GM19397 (cell line): ENCODE measurements around the gene KSR1.

Experiments used
- ATAC-seq: cut with Tn5 transposase; IDR thresholded peaks from one replicate; pipeline ENCODE4 v1.9.1; 2021; ENCODE audit warnings: mild to moderate bottlenecking, moderate library complexity; ENCODE audit not compliant: unreplicated experiment

The KSR1 gene

DNA sequence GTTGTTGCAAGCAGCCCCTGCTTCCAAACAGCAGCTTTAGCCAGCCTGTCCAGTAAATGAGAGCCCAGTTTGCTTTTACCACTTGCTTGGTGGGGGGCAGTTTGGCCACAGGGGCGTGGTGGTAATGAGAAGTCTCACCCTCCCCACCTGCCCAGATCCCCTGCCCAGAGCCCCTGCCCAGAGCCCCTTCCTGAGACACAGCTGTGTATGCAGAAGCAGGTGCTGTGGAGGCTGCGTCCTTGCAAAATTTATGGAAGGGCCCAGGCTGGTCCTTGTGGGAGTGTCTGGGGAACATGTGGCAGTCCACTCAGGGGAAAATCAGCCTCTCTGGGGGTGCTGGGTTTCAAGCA lies 147.1 kb downstream of the KSR1 start:
- ATAC-seq: no peak

GRCh38 chr17:27603880-27604794 lies 147.9 kb downstream of the KSR1 start:
- ATAC-seq: no peak

DNA sequence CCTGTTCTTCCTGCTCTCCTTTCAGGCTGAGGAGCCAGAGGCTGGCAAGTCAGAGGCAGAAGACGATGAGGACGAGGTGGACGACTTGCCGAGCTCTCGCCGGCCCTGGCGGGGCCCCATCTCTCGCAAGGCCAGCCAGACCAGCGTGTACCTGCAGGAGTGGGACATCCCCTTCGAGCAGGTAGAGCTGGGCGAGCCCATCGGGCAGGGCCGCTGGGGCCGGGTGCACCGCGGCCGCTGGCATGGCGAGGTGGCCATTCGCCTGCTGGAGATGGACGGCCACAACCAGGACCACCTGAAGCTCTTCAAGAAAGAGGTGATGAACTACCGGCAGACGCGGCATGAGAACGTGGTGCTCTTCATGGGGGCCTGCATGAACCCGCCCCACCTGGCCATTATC lies 149.2 kb downstream of the KSR1 start:
- no peak for ATAC-seq

GRCh38 chr17:27607521-27608091 lies 151.4 kb downstream of the KSR1 start:
- no peak for ATAC-seq

GRCh38 chr17:27608328-27609230 lies 152.3 kb downstream of the KSR1 start:
- no peak for ATAC-seq

DNA sequence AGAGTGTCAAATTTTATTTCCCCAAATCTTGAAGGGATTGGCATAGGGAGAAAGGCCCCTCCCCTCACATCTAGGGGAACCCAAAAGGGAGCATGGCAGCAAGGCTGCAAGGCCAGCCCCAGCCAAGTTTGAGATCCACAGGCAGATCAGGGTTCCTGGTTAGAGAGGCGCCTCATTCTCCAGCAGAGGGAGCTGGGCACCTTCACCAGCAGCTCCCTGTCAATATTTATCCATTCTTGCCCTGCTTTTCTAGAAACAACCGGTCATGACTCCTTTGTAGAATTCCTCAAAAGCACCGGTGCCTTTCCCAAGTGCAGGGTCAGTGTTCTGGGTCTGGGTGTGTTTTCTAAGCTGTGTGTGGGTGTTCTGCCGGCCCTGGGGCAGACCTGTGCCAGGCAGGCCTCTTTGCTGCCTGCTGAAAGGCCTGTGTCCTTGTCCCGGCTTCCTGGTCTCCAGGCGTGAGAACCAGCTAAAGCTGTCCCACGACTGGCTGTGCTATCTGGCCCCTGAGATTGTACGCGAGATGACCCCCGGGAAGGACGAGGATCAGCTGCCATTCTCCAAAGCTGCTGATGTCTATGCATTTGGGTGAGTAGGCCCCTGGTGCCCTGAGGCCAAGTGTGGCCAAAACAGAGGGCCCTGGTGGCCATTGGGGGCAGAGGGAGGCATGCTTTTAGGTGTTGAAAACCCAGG lies 153.5 kb downstream of the KSR1 start:
- ATAC-seq: no peak

- no peak for ATAC-seq
These were observed 154.0 kb downstream of the KSR1 start for GRCh38 chr17:27610304-27610677.

- ATAC-seq: no peak
These were observed 156.0 kb downstream of the KSR1 start for GRCh38 chr17:27612160-27612770.

- ATAC-seq: no peak
These were observed 157.2 kb downstream of the KSR1 start for GRCh38 chr17:27613433-27613832.

- ATAC-seq: no peak
These were observed 158.9 kb downstream of the KSR1 start for GRCh38 chr17:27615121-27615520.

- ATAC-seq: no peak
These were observed 160.2 kb downstream of the KSR1 start for GRCh38 chr17:27616414-27616813.

DNA sequence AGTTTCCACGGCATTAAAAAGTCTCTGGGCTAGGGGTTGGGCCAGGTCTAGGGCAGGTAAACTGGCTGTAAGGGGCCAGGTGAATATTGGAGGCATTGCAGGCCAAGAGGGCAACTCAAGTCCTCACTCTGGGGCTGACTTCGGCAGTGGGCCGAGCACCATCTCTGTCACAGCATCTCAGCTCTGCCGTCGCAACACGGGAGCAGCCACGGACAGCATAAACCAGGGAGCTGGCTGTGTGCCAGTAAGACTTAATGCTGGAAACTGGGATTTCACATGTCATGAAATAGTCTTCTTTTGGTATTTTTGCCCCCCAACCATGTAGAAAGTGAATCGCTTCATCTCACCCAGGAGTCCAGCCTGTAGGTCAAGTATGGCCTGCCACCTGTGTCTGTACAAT lies 162.2 kb downstream of the KSR1 start:
- ATAC-seq: no peak

DNA sequence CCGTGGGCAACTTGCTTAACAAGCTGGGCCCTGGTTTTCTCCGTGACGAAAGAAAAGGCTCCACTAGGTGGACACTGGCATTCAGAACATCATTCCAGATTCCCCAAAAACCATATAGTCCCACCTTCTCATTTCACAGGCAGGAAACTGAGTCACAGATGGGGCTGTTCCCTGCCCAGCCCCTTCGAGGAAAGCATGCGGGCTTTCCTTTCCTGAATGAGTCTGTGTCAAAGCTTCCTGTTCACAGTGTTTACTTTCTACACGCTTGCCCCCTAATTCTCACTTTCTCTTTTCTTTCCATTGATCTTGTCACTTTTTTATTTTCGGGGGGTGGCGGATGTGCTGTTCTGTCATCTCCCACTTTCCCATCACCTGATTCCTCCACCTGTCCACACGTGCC lies 164.5 kb downstream of the KSR1 start:
- ATAC-seq: no peak

GRCh38 chr17:27621536-27621935 lies 165.3 kb downstream of the KSR1 start:
- no peak for ATAC-seq

DNA sequence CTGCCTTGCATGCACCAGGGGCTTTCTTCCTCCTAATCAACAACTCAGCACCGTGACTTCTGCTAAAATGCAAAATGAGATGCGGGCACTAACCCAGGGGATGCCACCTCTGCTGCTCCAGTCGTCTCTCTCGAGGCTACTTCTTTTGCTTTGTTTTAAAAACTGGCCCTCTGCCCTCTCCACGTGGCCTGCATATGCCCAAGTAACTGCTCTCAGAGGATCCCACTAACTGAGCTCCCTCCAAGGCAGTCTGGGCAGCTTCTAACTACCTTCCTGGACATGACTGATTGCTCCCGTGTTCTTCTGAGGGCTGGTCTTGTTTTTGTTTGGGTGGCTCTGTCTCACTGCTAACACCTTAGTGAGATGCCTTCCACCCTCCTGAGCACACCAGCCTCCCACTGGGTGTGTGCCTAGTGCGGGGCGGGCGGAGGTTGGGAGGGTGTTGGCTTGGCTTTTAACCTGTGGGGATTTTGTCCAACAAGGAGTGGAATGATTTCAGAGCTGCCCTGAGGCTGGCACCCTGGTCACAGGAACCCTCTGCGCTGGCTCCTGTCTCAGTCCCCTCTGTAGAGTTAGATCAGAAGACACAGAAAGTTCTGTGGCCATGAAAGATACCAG lies 165.8 kb downstream of the KSR1 start:
- ATAC-seq: no peak

DNA sequence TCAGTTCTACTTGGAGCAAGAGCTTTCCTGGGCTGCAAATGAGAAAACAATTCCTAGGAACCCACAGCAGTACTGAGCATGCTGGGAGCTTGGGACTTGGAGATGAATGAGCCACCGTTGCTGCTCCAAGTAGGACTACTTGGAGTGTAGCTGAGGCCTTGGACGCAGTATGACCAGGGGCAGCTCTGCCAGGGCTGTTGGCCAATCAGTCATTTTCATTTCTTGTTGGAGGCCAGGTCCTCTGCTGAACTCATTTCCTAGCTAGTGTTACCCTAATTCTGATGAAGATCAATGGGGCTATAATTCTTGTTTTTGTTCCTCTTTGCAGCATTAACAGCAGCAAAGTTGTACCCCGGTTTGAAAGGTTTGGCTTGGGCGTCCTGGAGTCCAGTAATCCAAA lies 166.7 kb downstream of the KSR1 start:
- no peak for ATAC-seq

GRCh38 chr17:27623614-27624013 lies 167.4 kb downstream of the KSR1 start:
- no peak for ATAC-seq

DNA sequence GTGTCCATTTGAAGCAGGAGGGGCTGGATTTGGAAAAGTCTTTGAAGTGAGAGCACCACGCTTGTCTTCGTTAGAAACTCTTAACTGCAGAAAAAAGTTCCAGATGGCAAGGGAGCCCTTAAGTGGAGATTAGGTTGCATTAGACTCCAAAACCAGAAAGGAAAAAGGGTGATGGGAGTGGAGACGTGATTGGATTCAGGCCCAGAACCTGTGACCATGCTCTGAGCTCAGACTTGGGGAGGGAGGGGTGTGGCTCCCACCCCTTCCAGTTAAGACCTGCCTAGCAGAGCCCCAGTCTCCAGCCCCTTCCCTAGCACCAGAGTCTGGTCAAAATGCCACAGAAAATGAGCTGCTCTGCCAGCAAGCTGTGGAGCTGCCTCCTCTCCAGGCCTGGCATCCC lies 168.3 kb downstream of the KSR1 start:
- no peak for ATAC-seq

- ATAC-seq: no peak
These were observed 169.6 kb downstream of the KSR1 start for GRCh38 chr17:27625856-27626255.

- no peak for ATAC-seq
These were observed 171.3 kb downstream of the KSR1 start for GRCh38 chr17:27627514-27627913.
